OCI-LY1 (cell line): Measurements from ENCODE around the gene ASPM.

Experiments used
- H2AFZ ChIP-seq: fragments of 200-600 bp; sonication (generic), shearing (Covaris generic); 2 replicates; pipeline ENCODE4 v1.6.0; 2014; ENCODE audit warnings: antibody characterized with exemption, mild to moderate bottlenecking, low read length
- H3F3A ChIP-seq: fragments of 200-600 bp; sonication (generic), shearing (Covaris generic); 2 replicates; pipeline ENCODE4 v1.6.0; 2014; ENCODE audit warnings: mild to moderate bottlenecking, antibody characterized with exemption, low read length, moderate library complexity; ENCODE audit not compliant: insufficient read depth
- H3K27ac ChIP-seq: fragments of 200-600 bp; sonication (generic); 2 replicates; pipeline ENCODE4 v1.5.1; 2014; ENCODE audit warnings: low read length, mixed run types, mild to moderate bottlenecking, low read depth; ENCODE audit not compliant: poor library complexity, severe bottlenecking
- H3K27me3 ChIP-seq: fragments of 200-600 bp; sonication (generic); 2 replicates; pipeline ENCODE4 v1.6.0; 2014; ENCODE audit warnings: antibody characterized with exemption, mild to moderate bottlenecking, low read length, moderate library complexity; ENCODE audit not compliant: insufficient read depth
- H3K36me3 ChIP-seq: fragments of 200-600 bp; sonication (generic); 2 replicates; pipeline ENCODE4 v1.6.1; 2014; ENCODE audit warnings: mild to moderate bottlenecking, antibody characterized with exemption, low read length, moderate library complexity, mixed read lengths; ENCODE audit not compliant: insufficient read depth
- H3K4me1 ChIP-seq: fragments of 200-600 bp; sonication (generic); 2 replicates; pipeline ENCODE4 v1.5.1; 2014; ENCODE audit warnings: mild to moderate bottlenecking, low read length, moderate library complexity; ENCODE audit not compliant: insufficient read depth, severe bottlenecking
- H3K4me2 ChIP-seq: fragments of 200-600 bp; sonication (generic), shearing (Covaris generic); 2 replicates; pipeline ENCODE4 v1.6.1; 2014; ENCODE audit warnings: low read length
- H3K4me3 ChIP-seq: fragments of 200-600 bp; sonication (generic); 2 replicates; pipeline ENCODE4 v1.5.1; 2014; ENCODE audit warnings: low read length, low read depth, mild to moderate bottlenecking, mixed read lengths; ENCODE audit not compliant: poor library complexity, severe bottlenecking
- H3K79me2 ChIP-seq: fragments of 200-600 bp; shearing (Covaris generic); 2 replicates; pipeline ENCODE4 v1.6.1; 2016; ENCODE audit warnings: mixed run types, low read length, mixed read lengths; ENCODE audit not compliant: insufficient read depth
- H3K9ac ChIP-seq: fragments of 200-600 bp; sonication (generic), shearing (Covaris generic); 2 replicates; pipeline ENCODE4 v1.6.1; 2014; ENCODE audit warnings: mild to moderate bottlenecking, low read length, mixed read lengths
- H3K9me2 ChIP-seq: fragments of 200-600 bp; sonication (generic), shearing (Covaris generic); 2 replicates; pipeline ENCODE4 v1.6.1; 2014; ENCODE audit warnings: low read depth, mild to moderate bottlenecking, low read length, mixed read lengths
- H3K9me3 ChIP-seq: fragments of 200-600 bp; shearing (Covaris generic); 2 replicates; pipeline ENCODE4 v1.6.1; 2014; ENCODE audit warnings: low read length, mixed read lengths
- H4K20me1 ChIP-seq: fragments of 200-600 bp; sonication (generic), shearing (Covaris generic); 2 replicates; pipeline ENCODE4 v1.6.0; 2016; ENCODE audit warnings: mild to moderate bottlenecking, low read length; ENCODE audit not compliant: insufficient read depth
- CTCF ChIP-seq: fragments of 200-600 bp; sonication (generic), shearing (Covaris generic); IDR thresholded peaks from 2 replicates; pipeline ENCODE4 v1.5.1; 2017; ENCODE audit warnings: mild to moderate bottlenecking, antibody characterized with exemption, low read length, moderate library complexity, mixed read lengths
- EZH2 ChIP-seq: fragments of 200-600 bp; sonication (generic), shearing (Covaris generic); IDR thresholded peaks from 2 replicates; pipeline ENCODE4 v1.8.0; 2017; ENCODE audit warnings: borderline replicate concordance, mixed run types, mild to moderate bottlenecking, antibody characterized with exemption, low read length, moderate library complexity, mixed read lengths

The ASPM gene

GRCh38 chr1:197103300-197103699, 43.2 kb downstream of the ASPM start:
- H3K4me1 ChIP-seq = no peaks in the 10 kb centered on the region
- H3K9me2 ChIP-seq = no peaks in the 10 kb centered on the region
- H3K9ac ChIP-seq = no peak overlapping the region
- H3K4me2 ChIP-seq = no peak overlapping the region
- no peaks in the 10 kb centered on the region for H3F3A ChIP-seq
- no peak for TF ChIP-seq CTCF
- TF ChIP-seq EZH2 = no peak
- H2AFZ ChIP-seq = no peak overlapping the region
- H4K20me1 ChIP-seq = no peaks in the 10 kb centered on the region
- no peaks in the 10 kb centered on the region for H3K27me3 ChIP-seq
- H3K79me2 ChIP-seq = no peaks in the 10 kb centered on the region
- no peak overlapping the region for H3K27ac ChIP-seq
- no peaks in the 10 kb centered on the region for H3K9me3 ChIP-seq
- H3K4me3 ChIP-seq = no peak overlapping the region
- peaks cover 56% of the 10 kb centered on the region for H3K36me3 ChIP-seq

GRCh38 chr1:197101978-197102377, 44.5 kb downstream of the ASPM start:
- Histone ChIP-seq H2AFZ (no peak overlapping the region), H3F3A (no peaks in the 10 kb centered on the region), H3K36me3 (peaks cover 43% of the 10 kb centered on the region), H3K9me3 (no peaks in the 10 kb centered on the region), H3K4me3 (no peak overlapping the region), H3K4me1 (no peaks in the 10 kb centered on the region), H3K9ac (no peak overlapping the region), H3K9me2 (no peaks in the 10 kb centered on the region), H3K79me2 (no peaks in the 10 kb centered on the region), H3K27me3 (no peaks in the 10 kb centered on the region), H3K4me2 (no peak overlapping the region), H3K27ac (no peak overlapping the region), H4K20me1 (no peaks in the 10 kb centered on the region)
- no peak for TF ChIP-seq EZH2
- TF ChIP-seq CTCF = no peak

GRCh38 chr1:197100677-197101076, 45.8 kb downstream of the ASPM start:
- no peak overlapping the region for H3K27ac ChIP-seq
- H3F3A ChIP-seq = no peaks in the 10 kb centered on the region
- peaks cover 36% of the 10 kb centered on the region for H3K36me3 ChIP-seq
- H3K27me3 ChIP-seq = no peaks in the 10 kb centered on the region
- no peaks in the 10 kb centered on the region for H3K9me3 ChIP-seq
- TF ChIP-seq EZH2 = no peak
- TF ChIP-seq CTCF = no peak
- no peak overlapping the region for H3K9ac ChIP-seq
- no peaks in the 10 kb centered on the region for H3K9me2 ChIP-seq
- H3K4me2 ChIP-seq = no peak overlapping the region
- no peaks in the 10 kb centered on the region for H4K20me1 ChIP-seq
- H3K4me1 ChIP-seq = no peaks in the 10 kb centered on the region
- H3K79me2 ChIP-seq = no peaks in the 10 kb centered on the region
- no peak overlapping the region for H3K4me3 ChIP-seq
- no peak overlapping the region for H2AFZ ChIP-seq
